Spleen (tissue), 11 donors: ENCODE data around the gene LMAN2L. TPM values are rescaled to one million over a fixed set of nuclear protein-coding genes. Genes with fewer than 3 reads are reported as not detected.

Experiments used
- DNase-seq: peaks from one replicate; pipeline ENCODE4 v3.0.0-alpha.2; 2020
- H3K27ac ChIP-seq, 8 donors: fragments of 200-600 bp; sonication (generic) in 7 of 8; 1 replicate in 4 of 8; 2 replicates in 4 of 8; pipeline versions ENCODE4 v1.5.0 to v1.8.0; 2016 to 2021; ENCODE audit warnings: inconsistent platforms in 4 of 8, mild to moderate bottlenecking in 4 of 8, moderate library complexity in 1 of 8
- H3K27me3 ChIP-seq, 7 donors: fragments of 200-600 bp; sonication (generic) in 6 of 7; replicated peaks in 1 of 7; 1 replicate in 4 of 7; 2 replicates in 3 of 7; pipeline versions ENCODE4 v1.5.0 to v1.8.0; 2016 to 2021; ENCODE audit warnings: inconsistent platforms in 3 of 7, mild to moderate bottlenecking in 1 of 7
- H3K36me3 ChIP-seq, 6 donors: fragments of 200-600 bp; sonication (generic) in 5 of 6; 1 replicate in 4 of 6; 2 replicates in 2 of 6; pipeline versions ENCODE4 v1.5.0 to v1.8.0; 2016 to 2021; ENCODE audit warnings: inconsistent platforms in 2 of 6
- H3K4me1 ChIP-seq, 6 donors: fragments of 200-600 bp; sonication (generic) in 5 of 6; 1 replicate in 3 of 6; 2 replicates in 3 of 6; pipeline versions ENCODE4 v1.5.0 to v1.8.0; 2016 to 2021; ENCODE audit warnings: inconsistent platforms in 3 of 6
- H3K4me3 ChIP-seq, 8 donors: fragments of 200-600 bp; sonication (generic) in 7 of 8; 1 replicate in 4 of 8; 2 replicates in 4 of 8; pipeline versions ENCODE4 v1.5.0 to v1.8.0; 2016 to 2021; ENCODE audit warnings: inconsistent platforms in 4 of 8, mild to moderate bottlenecking in 4 of 8, moderate library complexity in 2 of 8
- H3K9me3 ChIP-seq, 8 donors: fragments of 200-600 bp; sonication (generic) in 7 of 8; 1 replicate in 4 of 8; 2 replicates in 4 of 8; pipeline versions ENCODE4 v1.5.0 to v1.8.0; 2016 to 2021; ENCODE audit warnings: inconsistent platforms in 4 of 8
- POLR2A ChIP-seq, 3 donors: fragments of 450-650 bp; IDR thresholded peaks; one replicate each; pipeline ENCODE4 v1.5.1; 2017; ENCODE audit warnings: antibody characterized with exemption in 3 of 3, mild to moderate bottlenecking in 1 of 3
- POLR2AphosphoS5 ChIP-seq, 3 donors: sonication (generic); formaldehyde crosslinking; IDR thresholded peaks; one replicate each; pipeline ENCODE4 v1.5.1; 2017; ENCODE audit warnings: antibody characterized with exemption in 3 of 3
- WGBS, 5 donors: extraction: QIAGEN DNeasy Blood & Tissue Kit in 3 of 5; methylation state at CpG; one replicate each; pipeline versions ENCODE4 v1.1.5 to v1.1.7; 2013 to 2018; 5-methylcytosine and 5-hydroxymethylcytosine counted together
- intact Hi-C: fragments of 100-400 bp; cut with DNase I; formaldehyde crosslinking; loops from one replicate; pipeline ENCODE4 v1.15.0; 2023; ENCODE audit warnings: low total_unique reads
- polyA plus RNA-seq, 3 donors: library from polyadenylated mRNA; stranded (reverse); fragments of 200-250 nt; gene quantifications; one replicate each; pipeline ENCODE4 v1.2.1, GENCODE V29; 2013
- total RNA-seq, 7 donors: library from RNA; depleted of rRNA in 3 of 7; stranded (reverse); fragments of >200 nt in 3 of 7; fragmentation: NEBNext Ultra II Directional in 4 of 7; extraction: Animal tissue kit (Norgen Biotek cat#: 25700) in 4 of 7; gene quantifications; one replicate each; pipeline versions ENCODE4 v1.1.0 to v1.2.1, GENCODE V29; 2016 to 2021
- TF ChIP-seq, protein P1 (sequence below), 11 experiments: fragments of 200-600 bp in 7 of 11; fragments of 450-650 bp in 4 of 11; sonication (generic) in 4 of 11; IDR thresholded peaks in 8 of 11; conservative IDR thresholded peaks in 3 of 11; 1 replicate in 7 of 11; 2 replicates in 4 of 11; pipeline versions ENCODE4 v1.4.0 to v1.8.0; 2016 to 2021; ENCODE audit warnings: antibody characterized with exemption in 11 of 11, inconsistent platforms in 4 of 11, mild to moderate bottlenecking in 1 of 11
- donor health status: healthy with polysubstance abuse.
- donor health status: DM: no; HTN: no; CAD: no; lungs with moderate emphysema.
- donor health status: DM: no; HTN: no; CAD: no.
- donor health status: Bipolar disorder and iron deficiency.
- donor health status: healthy.
- donor health status: DM: no; HTN: no; CAD: no.
- donor health status: DM: yes; HTN: yes; CAD: no.

The LMAN2L gene
- total and polyA plus RNA-seq, 10 donors = 5.8 to 15.4 (median 9.3) TPM

DNA sequence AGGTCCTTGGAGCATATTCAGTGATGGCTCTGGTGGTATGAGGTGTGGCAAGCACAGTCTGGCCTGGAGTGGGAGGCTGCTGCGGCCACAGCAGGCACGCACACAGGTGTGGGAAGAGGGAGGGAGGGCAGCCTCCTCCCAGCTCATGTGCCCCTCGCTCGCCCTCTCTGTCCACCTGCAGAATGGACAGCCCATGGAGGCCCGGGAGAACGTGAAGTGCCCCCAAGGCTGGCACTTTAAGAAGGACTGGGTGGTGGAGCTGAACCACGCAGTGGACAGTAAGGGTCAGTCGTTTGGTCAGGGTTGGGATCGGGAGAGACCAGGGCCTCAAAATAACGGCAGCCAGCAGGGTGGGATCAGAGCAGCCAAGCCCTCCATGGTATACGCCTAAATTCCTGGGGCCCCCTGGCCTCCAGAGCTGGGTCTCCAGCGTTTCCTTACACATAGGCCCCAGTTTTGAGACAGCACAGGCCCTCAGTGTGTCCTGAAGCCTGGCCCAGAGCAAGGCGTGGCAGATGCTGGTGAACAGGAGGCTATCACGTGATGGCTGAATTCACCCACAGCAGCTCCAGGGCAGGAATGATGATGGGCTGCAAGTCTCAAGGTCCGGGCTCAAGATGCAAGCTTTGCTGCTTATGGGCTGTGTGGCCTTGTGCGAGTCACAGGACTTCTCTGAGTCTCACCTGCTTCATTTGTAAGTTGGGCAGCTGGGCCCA, 49.4 kb downstream of the LMAN2L start:
- 91 to 93% (median 92%) methylated on average over 8 to 16 of the region's 16 CpGs for WGBS, 5 donors
- no peak for TF ChIP-seq POLR2AphosphoS5 (IDR thresholded peaks at IDR 0.05)
- TF ChIP-seq, protein P1, sequence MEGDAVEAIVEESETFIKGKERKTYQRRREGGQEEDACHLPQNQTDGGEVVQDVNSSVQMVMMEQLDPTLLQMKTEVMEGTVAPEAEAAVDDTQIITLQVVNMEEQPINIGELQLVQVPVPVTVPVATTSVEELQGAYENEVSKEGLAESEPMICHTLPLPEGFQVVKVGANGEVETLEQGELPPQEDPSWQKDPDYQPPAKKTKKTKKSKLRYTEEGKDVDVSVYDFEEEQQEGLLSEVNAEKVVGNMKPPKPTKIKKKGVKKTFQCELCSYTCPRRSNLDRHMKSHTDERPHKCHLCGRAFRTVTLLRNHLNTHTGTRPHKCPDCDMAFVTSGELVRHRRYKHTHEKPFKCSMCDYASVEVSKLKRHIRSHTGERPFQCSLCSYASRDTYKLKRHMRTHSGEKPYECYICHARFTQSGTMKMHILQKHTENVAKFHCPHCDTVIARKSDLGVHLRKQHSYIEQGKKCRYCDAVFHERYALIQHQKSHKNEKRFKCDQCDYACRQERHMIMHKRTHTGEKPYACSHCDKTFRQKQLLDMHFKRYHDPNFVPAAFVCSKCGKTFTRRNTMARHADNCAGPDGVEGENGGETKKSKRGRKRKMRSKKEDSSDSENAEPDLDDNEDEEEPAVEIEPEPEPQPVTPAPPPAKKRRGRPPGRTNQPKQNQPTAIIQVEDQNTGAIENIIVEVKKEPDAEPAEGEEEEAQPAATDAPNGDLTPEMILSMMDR (IDR thresholded peaks at IDR 0.05 in 8 of 11, conservative IDR thresholded peaks at IDR 0.05 in 3 of 11) = no peak
- no peak for TF ChIP-seq POLR2A (IDR thresholded peaks at IDR 0.05)
- intact Hi-C loops = no loop called here
- H3K4me1 ChIP-seq = peaks cover 0 to 25% (median 12%) of the 10 kb centered on the region in 6 donors
- H3K4me3 ChIP-seq = no peak overlapping the region
- H3K36me3 ChIP-seq = no peaks in the 10 kb centered on the region
- peaks cover 0 to 3% (median 0%) of the 10 kb centered on the region in 7 donors for H3K27me3 ChIP-seq
- H3K9me3 ChIP-seq = no peaks in the 10 kb centered on the region
- DNase-seq = peak; percentile 50
- no peak overlapping the region for H3K27ac ChIP-seq

DNA sequence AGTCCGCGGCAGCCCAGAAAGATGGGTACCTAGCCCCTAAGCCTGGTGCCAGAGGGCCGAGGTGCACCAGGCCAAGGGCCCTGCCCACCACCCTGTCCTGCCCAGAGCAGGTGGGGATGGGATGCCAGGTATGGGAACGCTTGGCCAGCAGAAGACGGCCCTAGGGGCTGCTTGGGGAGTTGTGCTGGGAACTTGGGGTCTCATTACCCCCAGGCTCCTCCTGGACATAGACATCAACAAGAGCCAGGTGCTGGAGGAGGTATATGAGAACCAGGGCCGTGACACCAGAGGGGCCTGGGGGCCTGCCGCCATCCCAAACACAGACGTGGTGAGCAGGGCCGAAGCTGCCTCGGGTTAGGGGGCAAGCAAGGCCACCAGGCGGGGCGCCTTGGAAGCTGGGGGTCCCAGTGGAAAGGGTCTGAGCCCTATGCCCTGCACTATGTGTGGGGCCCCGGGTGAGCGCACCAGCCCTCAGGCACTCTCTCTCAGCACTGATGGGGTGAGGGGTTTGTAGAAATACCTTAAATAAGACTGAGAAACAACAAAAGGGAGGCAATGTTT, 50.4 kb downstream of the LMAN2L start:
- no peak overlapping the region for H3K4me3 ChIP-seq
- H3K4me1 ChIP-seq = peaks cover 0 to 33% (median 16%) of the 10 kb centered on the region in 6 donors
- no peaks in the 10 kb centered on the region for H3K36me3 ChIP-seq
- TF ChIP-seq POLR2A (IDR thresholded peaks at IDR 0.05) (no peak), POLR2AphosphoS5 (IDR thresholded peaks at IDR 0.05) (no peak)
- TF ChIP-seq, protein P1 (IDR thresholded peaks at IDR 0.05 in 8 of 11, conservative IDR thresholded peaks at IDR 0.05 in 3 of 11) = no peak
- 93 to 96% (median 94%) methylated on average over 12 to 14 of the region's 14 CpGs for WGBS, 5 donors
- intact Hi-C loops = no loop called here
- H3K27ac ChIP-seq = no peak overlapping the region
- H3K9me3 ChIP-seq = no peaks in the 10 kb centered on the region
- DNase-seq = no peak
- peaks cover 0 to 3% (median 0%) of the 10 kb centered on the region in 7 donors for H3K27me3 ChIP-seq

DNA sequence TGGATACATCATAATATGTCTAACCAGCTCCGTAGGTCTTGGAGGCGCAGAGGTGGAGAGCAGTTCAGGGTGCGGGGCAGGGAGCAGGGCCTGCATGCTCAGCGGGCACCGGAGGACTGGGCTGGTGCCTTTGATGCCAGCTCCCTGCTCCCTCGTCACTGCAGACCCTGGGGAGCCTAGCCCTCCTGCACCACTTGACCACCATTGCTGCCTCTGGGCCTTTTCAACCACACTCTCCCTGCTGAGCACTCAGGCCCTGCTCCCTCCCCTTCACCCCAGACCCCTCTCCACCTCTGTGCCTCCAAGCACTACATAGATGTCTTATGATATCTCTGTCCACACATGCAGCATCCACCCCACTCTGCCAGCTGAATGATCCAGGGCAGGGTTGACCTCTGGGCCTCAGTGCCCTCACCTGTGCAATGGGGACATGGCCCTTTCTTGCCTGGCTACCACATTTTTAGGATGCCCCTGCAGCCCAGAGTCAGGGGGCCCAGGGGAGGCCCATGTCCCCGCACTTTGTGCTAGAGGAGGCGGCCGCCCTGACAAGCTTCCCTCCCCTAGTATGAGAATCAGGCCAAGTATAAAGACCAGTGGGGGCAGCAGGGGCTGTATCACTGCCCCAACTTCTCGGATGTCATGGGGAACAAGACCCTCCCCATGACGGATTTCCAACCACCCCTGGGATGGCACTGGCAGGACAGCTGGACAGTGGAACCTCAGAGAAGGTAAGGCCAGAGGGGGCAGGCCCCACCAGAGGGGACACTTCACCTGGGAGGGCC, 51.0 kb downstream of the LMAN2L start:
- H3K4me1 ChIP-seq = peaks cover 0 to 33% (median 16%) of the 10 kb centered on the region in 6 donors
- H3K27ac ChIP-seq = no peak overlapping the region
- TF ChIP-seq POLR2AphosphoS5 (IDR thresholded peaks at IDR 0.05) (no peak), POLR2A (IDR thresholded peaks at IDR 0.05) (no peak)
- TF ChIP-seq, protein P1 (IDR thresholded peaks at IDR 0.05 in 8 of 11, conservative IDR thresholded peaks at IDR 0.05 in 3 of 11) = no peak
- intact Hi-C loops = no loop called here
- 83 to 94% (median 86%) methylated on average over 5 to 11 of the region's 11 CpGs for WGBS, 5 donors
- no peak overlapping the region for H3K4me3 ChIP-seq
- no peaks in the 10 kb centered on the region for H3K9me3 ChIP-seq
- H3K36me3 ChIP-seq = no peaks in the 10 kb centered on the region
- no peak for DNase-seq
- peaks cover 0 to 3% (median 0%) of the 10 kb centered on the region in 7 donors for H3K27me3 ChIP-seq
